Suprapubic skin (tissue), 4 donors: ENCODE measurements around the gene KLK12. TPM values are rescaled to one million over a fixed set of nuclear protein-coding genes. Genes with fewer than 3 reads are reported as not detected.

Experiments
- DNase-seq, 2 donors: peaks; one replicate each; pipeline ENCODE4 v3.0.0-alpha.2; 2019; ENCODE audit warnings: low spot score in 2 of 2
- H3K27ac ChIP-seq: fragments of 200-600 bp; sonication (generic); one replicate; pipeline ENCODE4 v1.5.1; 2019
- H3K27me3 ChIP-seq: fragments of 200-600 bp; sonication (generic); one replicate; pipeline ENCODE4 v1.5.1; 2019
- H3K36me3 ChIP-seq: fragments of 200-600 bp; sonication (generic); one replicate; pipeline ENCODE4 v1.5.1; 2019
- H3K4me1 ChIP-seq: fragments of 200-600 bp; sonication (generic); one replicate; pipeline ENCODE4 v1.5.1; 2019
- H3K4me3 ChIP-seq: fragments of 200-600 bp; sonication (generic); one replicate; pipeline ENCODE4 v1.5.1; 2019; ENCODE audit warnings: mild to moderate bottlenecking
- H3K9me3 ChIP-seq: fragments of 200-600 bp; sonication (generic); one replicate; pipeline ENCODE4 v1.5.1; 2019
- CTCF ChIP-seq, 2 donors: fragments of 200-600 bp in 1 of 2; fragments of 450-650 bp in 1 of 2; sonication (generic) in 1 of 2; IDR thresholded peaks; one replicate each; pipeline ENCODE4 v1.5.1; 2016 to 2019; ENCODE audit warnings: antibody characterized with exemption in 2 of 2, mild to moderate bottlenecking in 1 of 2, moderate library complexity in 1 of 2
- EP300 ChIP-seq: sonication (generic); formaldehyde crosslinking; IDR thresholded peaks from one replicate; pipeline ENCODE4 v1.6.1; 2017; ENCODE audit warnings: antibody characterized with exemption
- POLR2A ChIP-seq, 2 donors: fragments of 450-650 bp; IDR thresholded peaks; one replicate each; pipeline ENCODE4 v1.6.1; 2017; ENCODE audit warnings: antibody characterized with exemption in 2 of 2, mild to moderate bottlenecking in 2 of 2, moderate library complexity in 2 of 2
- POLR2AphosphoS5 ChIP-seq, 3 donors: sonication (generic); formaldehyde crosslinking; IDR thresholded peaks; one replicate each; pipeline ENCODE4 v1.6.1; 2017; ENCODE audit warnings: antibody characterized with exemption in 3 of 3
- WGBS: methylation state at CpG from one replicate; pipeline ENCODE4 v1.1.5; 2018; 5-methylcytosine and 5-hydroxymethylcytosine counted together
- total RNA-seq, 4 donors: library from RNA; depleted of rRNA; stranded (reverse); fragments of >200 nt; gene quantifications; one replicate each; pipeline ENCODE4 v1.1.0, GENCODE V29; 2016

Gene KLK12
- total RNA-seq, 4 donors from 2014 or later: 2.6 to 5.0 TPM; not detected in 2

- Histone ChIP-seq H3K4me3 (no peak overlapping the region), H3K4me1 (peaks cover 3% of the 10 kb centered on the region), H3K9me3 (no peaks in the 10 kb centered on the region), H3K27me3 (peaks cover 23% of the 10 kb centered on the region), H3K36me3 (no peaks in the 10 kb centered on the region), H3K27ac (no peak overlapping the region)
- 82% methylated on average over 13 of the region's 13 CpGs for WGBS
- peak in 1 of 2 donors; percentile 46 for DNase-seq
- TF ChIP-seq POLR2A (IDR thresholded peaks at IDR 0.05) (no peak), CTCF (IDR thresholded peaks at IDR 0.05) (no peak), POLR2AphosphoS5 (IDR thresholded peaks at IDR 0.05) (no peak), EP300 (no peak)
These were observed 4.2 kb downstream of the KLK12 start for GRCh38 chr19:51030631-51031030.

GRCh38 chr19:51029718-51030117, 5.1 kb downstream of the KLK12 start:
- Histone ChIP-seq H3K27me3 (peaks cover 26% of the 10 kb centered on the region), H3K36me3 (no peaks in the 10 kb centered on the region), H3K9me3 (no peaks in the 10 kb centered on the region), H3K4me3 (no peak overlapping the region), H3K27ac (no peak overlapping the region), H3K4me1 (peaks cover 3% of the 10 kb centered on the region)
- 82% methylated on average over 2 of the region's 2 CpGs for WGBS
- peak in 1 of 2 donors; percentile 10 for DNase-seq
- no peak for TF ChIP-seq POLR2AphosphoS5 (IDR thresholded peaks at IDR 0.05)
- TF ChIP-seq EP300: no peak
- TF ChIP-seq CTCF (IDR thresholded peaks at IDR 0.05): no peak
- no peak for TF ChIP-seq POLR2A (IDR thresholded peaks at IDR 0.05)

GRCh38 chr19:51027873-51028272, 6.9 kb downstream of the KLK12 start:
- WGBS: 47% methylated on average over 5 of the region's 5 CpGs
- Histone ChIP-seq H3K27me3 (peaks cover 34% of the 10 kb centered on the region), H3K4me1 (peaks cover 3% of the 10 kb centered on the region), H3K36me3 (no peaks in the 10 kb centered on the region), H3K4me3 (no peak overlapping the region), H3K27ac (peak overlapping the region; percentile 82), H3K9me3 (no peaks in the 10 kb centered on the region)
- DNase-seq: no peak
- TF ChIP-seq CTCF (IDR thresholded peaks at IDR 0.05) (no peak), POLR2A (IDR thresholded peaks at IDR 0.05) (no peak), POLR2AphosphoS5 (IDR thresholded peaks at IDR 0.05) (no peak), EP300 (no peak)

DNA sequence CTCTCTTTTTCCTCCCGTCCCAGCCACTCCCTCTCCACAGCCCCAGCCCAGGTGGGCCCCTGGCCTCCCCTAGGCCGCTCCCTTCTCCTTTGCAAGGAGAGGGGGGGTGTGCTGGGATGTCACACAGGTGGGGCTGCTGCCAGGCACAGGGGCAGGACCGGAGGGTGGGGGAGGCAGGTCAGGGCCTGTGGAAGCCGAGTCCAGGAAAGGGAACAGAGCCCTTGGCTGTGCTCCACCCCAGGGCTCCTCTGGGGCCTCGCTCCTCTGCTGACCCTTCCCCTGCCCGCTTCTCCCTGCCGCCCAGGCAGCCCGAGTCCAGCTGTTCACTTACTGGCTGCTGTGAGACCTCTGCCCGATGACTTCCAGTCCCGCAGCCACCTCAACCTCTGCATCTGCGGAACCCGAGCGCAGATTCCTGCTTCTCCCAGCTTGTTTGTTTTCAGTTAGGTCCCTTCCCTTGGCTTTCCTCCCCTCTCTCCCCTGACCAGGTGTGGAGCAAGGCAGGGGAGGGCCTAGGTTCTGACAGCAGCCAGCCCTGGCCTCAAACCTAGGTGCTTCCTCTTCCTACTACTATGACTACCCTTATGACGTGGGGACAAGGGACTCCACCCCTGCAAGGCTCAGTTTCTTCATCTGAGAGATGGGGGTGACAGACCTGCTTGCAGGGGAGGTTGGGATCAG, 7.5 kb downstream of the KLK12 start:
- H3K27ac ChIP-seq: peak overlapping the region; percentile 82
- H3K27me3 ChIP-seq: peaks cover 40% of the 10 kb centered on the region
- no peaks in the 10 kb centered on the region for H3K9me3 ChIP-seq
- DNase-seq: peak in 1 of 2 donors; percentile 54
- H3K4me1 ChIP-seq: peaks cover 3% of the 10 kb centered on the region
- peak overlapping the region; percentile 34 for H3K4me3 ChIP-seq
- WGBS: 27% methylated on average over 14 of the region's 14 CpGs
- no peaks in the 10 kb centered on the region for H3K36me3 ChIP-seq
- TF ChIP-seq CTCF (IDR thresholded peaks at IDR 0.05): no peak
- no peak for TF ChIP-seq POLR2AphosphoS5 (IDR thresholded peaks at IDR 0.05)
- TF ChIP-seq EP300: no peak
- TF ChIP-seq POLR2A (IDR thresholded peaks at IDR 0.05): no peak

GRCh38 chr19:51026554-51026831, 8.3 kb downstream of the KLK12 start, which contains the start of gene KLK11:
TSS of gene KLK11 (minus strand) at chr19:51026616. CDS start at chr19:51025631, 985 bp downstream.
- no peaks in the 10 kb centered on the region for H3K36me3 ChIP-seq
- TF ChIP-seq POLR2A (IDR thresholded peaks at IDR 0.05): no peak
- no peak for TF ChIP-seq POLR2AphosphoS5 (IDR thresholded peaks at IDR 0.05)
- TF ChIP-seq CTCF (IDR thresholded peaks at IDR 0.05): no peak
- no peak for TF ChIP-seq EP300

More at GRCh38 chr19:51026554-51026831, 8.3 kb downstream of the KLK12 start, which contains the start of gene KLK11:
- 58% methylated on average over 11 of the region's 11 CpGs for WGBS
- Histone ChIP-seq H3K9me3 (no peaks in the 10 kb centered on the region), H3K4me1 (peaks cover 3% of the 10 kb centered on the region), H3K27ac (peak within 1 kb of the TSS; percentile 82), H3K27me3 (peaks cover 40% of the 10 kb centered on the region), H3K4me3 (peak within 1 kb of the TSS; percentile 34)
- peak in 1 of 2 donors; percentile 64 for DNase-seq
